ENCODE data around the gene MIER1.

Gene MIER1

DNA sequence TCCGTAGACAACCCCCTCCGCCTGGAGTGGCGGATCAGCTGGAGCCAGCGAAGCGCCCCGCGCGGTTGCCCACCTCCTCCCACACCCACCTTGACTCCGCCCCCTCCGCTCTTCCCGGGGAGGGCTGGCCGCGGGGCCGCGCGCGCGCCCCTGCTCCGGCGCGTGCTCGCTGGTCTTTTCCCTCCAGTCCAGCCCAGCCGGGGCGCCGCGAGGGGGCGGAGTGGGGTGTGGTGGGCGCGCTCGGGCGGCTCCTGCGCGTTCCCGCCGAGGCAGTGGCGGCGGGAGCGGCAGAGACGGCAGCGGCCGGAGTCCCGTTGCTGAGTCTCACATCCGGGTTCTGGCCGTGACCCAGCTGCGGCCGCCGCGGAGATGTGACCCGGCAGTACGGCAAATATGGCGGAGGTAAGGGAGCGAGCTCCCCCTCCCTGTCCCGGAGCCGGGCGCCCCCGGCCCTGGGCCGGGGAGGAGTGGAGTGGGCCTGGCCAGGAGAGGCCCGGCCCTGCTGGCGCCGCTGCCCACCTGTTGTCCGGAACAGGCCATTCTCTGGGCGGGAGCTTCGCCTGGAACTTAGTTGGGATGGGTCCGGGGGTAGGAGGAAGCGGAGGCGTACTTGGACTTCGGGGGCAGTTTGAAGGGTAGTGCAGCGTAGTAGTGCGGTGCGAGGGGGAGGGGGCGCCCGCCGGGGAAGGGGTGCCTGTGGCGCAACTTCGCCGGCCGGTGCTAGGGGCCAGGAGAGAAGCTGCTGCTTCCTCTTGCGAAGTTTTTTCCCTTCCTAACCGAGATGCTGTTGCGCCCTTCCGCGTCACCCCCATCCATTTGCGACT lies 5.4 kb downstream of the MIER1 start:
- H4K5ac ChIP-seq (ENCODE audit: low read length): no peak overlapping the region
- peak overlapping the region; percentile 90 for H3K9ac ChIP-seq (ENCODE audit: low read length)
- no peaks in the 10 kb centered on the region for H3K27me3 ChIP-seq (ENCODE audit: insufficient read depth, low read length, poor library complexity)
- peaks cover 28% of the 10 kb centered on the region for H3K79me2 ChIP-seq (ENCODE audit: control insufficient read depth, insufficient read depth, low read length)
- H3K23ac ChIP-seq (ENCODE audit: low read length): no peak overlapping the region
- H3K4ac ChIP-seq (ENCODE audit: low read depth, low read length): peak overlapping the region; percentile 60
- H3K79me1 ChIP-seq (ENCODE audit: low read length): no peaks in the 10 kb centered on the region
- H3K56ac ChIP-seq (ENCODE audit: low read length): peak overlapping the region; percentile 93
- no peak overlapping the region for H2AK5ac ChIP-seq (ENCODE audit: low read length)
- H2BK5ac ChIP-seq (ENCODE audit: low read length): peak overlapping the region; percentile 39
- no CpG with 5 or more reads among the region's 83 CpGs for WGBS (ENCODE audit: extremely low coverage, insufficient coverage, low lambda C conversion rate)
- no peak overlapping the region for H4K8ac ChIP-seq (ENCODE audit: low read depth, low read length)
- H3K36me3 ChIP-seq (ENCODE audit: control insufficient read depth, insufficient read depth, low read length): no peaks in the 10 kb centered on the region
- no peaks in the 10 kb centered on the region for H3K4me1 ChIP-seq (ENCODE audit: control insufficient read depth, low read depth, low read length)
- H3K18ac ChIP-seq (ENCODE audit: low read length): peak overlapping the region; percentile 79
- peak overlapping the region; percentile 53 for H3K4me2 ChIP-seq (ENCODE audit: low read length)
- H3K27ac ChIP-seq (ENCODE audit: low read depth, low read length): peak overlapping the region; percentile 94
- H3K4me3 ChIP-seq (ENCODE audit: low read length): peak overlapping the region; percentile 90
- H2BK120ac ChIP-seq (ENCODE audit: low read depth, low read length): no peak overlapping the region
- peak; percentile 98 for DNase-seq
- no peak overlapping the region for H2BK15ac ChIP-seq (replicated peaks; ENCODE audit: low read depth)

DNA sequence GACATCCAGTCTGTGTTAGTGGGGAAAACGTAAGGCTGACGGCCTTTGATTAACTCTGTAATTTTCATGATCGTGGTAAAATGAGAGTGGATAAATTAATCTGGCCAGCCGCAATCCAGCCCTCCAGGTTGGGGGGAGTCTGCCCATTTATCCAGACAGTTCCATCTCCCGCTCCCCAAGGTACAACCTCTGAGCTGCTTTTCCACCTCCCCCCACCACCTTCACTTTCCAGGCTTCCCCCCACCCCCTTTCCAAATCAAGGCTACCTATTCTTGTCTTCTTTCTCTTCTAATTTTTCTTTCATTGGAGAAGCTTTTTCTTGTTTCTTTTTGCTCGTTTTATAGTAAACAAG lies 6.0 kb downstream of the MIER1 start:
- no peaks in the 10 kb centered on the region for H3K36me3 ChIP-seq (ENCODE audit: control insufficient read depth, insufficient read depth, low read length)
- H2BK15ac ChIP-seq (replicated peaks; ENCODE audit: low read depth): no peak overlapping the region
- no peaks in the 10 kb centered on the region for H3K4me1 ChIP-seq (ENCODE audit: control insufficient read depth, low read depth, low read length)
- peak overlapping the region; percentile 94 for H3K27ac ChIP-seq (ENCODE audit: low read depth, low read length)
- peak overlapping the region; percentile 60 for H3K4ac ChIP-seq (ENCODE audit: low read depth, low read length)
- no peak overlapping the region for H2BK120ac ChIP-seq (ENCODE audit: low read depth, low read length)
- no peaks in the 10 kb centered on the region for H3K27me3 ChIP-seq (ENCODE audit: insufficient read depth, low read length, poor library complexity)
- no peak for DNase-seq
- H2AK5ac ChIP-seq (ENCODE audit: low read length): no peak overlapping the region
- peak overlapping the region; percentile 90 for H3K4me3 ChIP-seq (ENCODE audit: low read length)
- peak overlapping the region; percentile 93 for H3K56ac ChIP-seq (ENCODE audit: low read length)
- H3K23ac ChIP-seq (ENCODE audit: low read length): no peak overlapping the region
- H3K4me2 ChIP-seq (ENCODE audit: low read length): peak overlapping the region; percentile 53
- H3K18ac ChIP-seq (ENCODE audit: low read length): peak overlapping the region; percentile 79
- no CpG with 5 or more reads among the region's 6 CpGs for WGBS (ENCODE audit: extremely low coverage, insufficient coverage, low lambda C conversion rate)
- peak overlapping the region; percentile 39 for H2BK5ac ChIP-seq (ENCODE audit: low read length)
- H3K79me1 ChIP-seq (ENCODE audit: low read length): no peaks in the 10 kb centered on the region
- H3K9ac ChIP-seq (ENCODE audit: low read length): peak overlapping the region; percentile 90
- H4K5ac ChIP-seq (ENCODE audit: low read length): no peak overlapping the region
- no peak overlapping the region for H4K8ac ChIP-seq (ENCODE audit: low read depth, low read length)
- H3K79me2 ChIP-seq (ENCODE audit: control insufficient read depth, insufficient read depth, low read length): peaks cover 28% of the 10 kb centered on the region

DNA sequence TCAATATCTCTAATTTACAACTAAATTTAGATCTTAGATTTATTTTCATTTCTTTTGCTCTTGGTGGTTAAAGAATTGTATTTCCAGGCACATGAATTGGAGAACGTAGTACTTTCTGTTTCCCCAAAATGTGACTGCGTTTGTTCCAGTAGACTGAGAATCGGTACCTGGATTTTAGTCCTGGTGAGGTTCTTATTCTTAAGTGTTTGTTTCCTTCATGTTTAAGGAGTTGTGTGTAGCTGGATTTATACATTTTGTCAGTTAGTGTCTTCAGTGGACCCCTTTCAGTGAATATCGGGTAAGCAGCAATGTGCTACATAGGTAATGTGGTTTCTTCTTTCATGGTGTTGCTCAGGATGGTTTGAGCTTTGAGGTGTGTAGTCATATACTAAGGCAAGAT lies 6.8 kb downstream of the MIER1 start:
- H2AK5ac ChIP-seq (ENCODE audit: low read length): peak overlapping the region; percentile 83
- peak overlapping the region; percentile 80 for H3K56ac ChIP-seq (ENCODE audit: low read length)
- H2BK120ac ChIP-seq (ENCODE audit: low read depth, low read length): no peak overlapping the region
- H3K9ac ChIP-seq (ENCODE audit: low read length): peak overlapping the region; percentile 90
- no peak overlapping the region for H2BK5ac ChIP-seq (ENCODE audit: low read length)
- H3K4me2 ChIP-seq (ENCODE audit: low read length): peak overlapping the region; percentile 61
- no peaks in the 10 kb centered on the region for H3K79me1 ChIP-seq (ENCODE audit: low read length)
- H3K4me3 ChIP-seq (ENCODE audit: low read length): peak overlapping the region; percentile 33
- H3K4ac ChIP-seq (ENCODE audit: low read depth, low read length): no peak overlapping the region
- DNase-seq: no peak
- no peaks in the 10 kb centered on the region for H3K4me1 ChIP-seq (ENCODE audit: control insufficient read depth, low read depth, low read length)
- H2BK15ac ChIP-seq (replicated peaks; ENCODE audit: low read depth): no peak overlapping the region
- H4K8ac ChIP-seq (ENCODE audit: low read depth, low read length): no peak overlapping the region
- no CpG with 5 or more reads among the region's 4 CpGs for WGBS (ENCODE audit: extremely low coverage, insufficient coverage, low lambda C conversion rate)
- no peak overlapping the region for H4K5ac ChIP-seq (ENCODE audit: low read length)
- no peaks in the 10 kb centered on the region for H3K36me3 ChIP-seq (ENCODE audit: control insufficient read depth, insufficient read depth, low read length)
- no peak overlapping the region for H3K23ac ChIP-seq (ENCODE audit: low read length)
- no peak overlapping the region for H3K18ac ChIP-seq (ENCODE audit: low read length)
- H3K79me2 ChIP-seq (ENCODE audit: control insufficient read depth, insufficient read depth, low read length): peaks cover 31% of the 10 kb centered on the region
- no peak overlapping the region for H3K27ac ChIP-seq (ENCODE audit: low read depth, low read length)
- no peaks in the 10 kb centered on the region for H3K27me3 ChIP-seq (ENCODE audit: insufficient read depth, low read length, poor library complexity)

DNA sequence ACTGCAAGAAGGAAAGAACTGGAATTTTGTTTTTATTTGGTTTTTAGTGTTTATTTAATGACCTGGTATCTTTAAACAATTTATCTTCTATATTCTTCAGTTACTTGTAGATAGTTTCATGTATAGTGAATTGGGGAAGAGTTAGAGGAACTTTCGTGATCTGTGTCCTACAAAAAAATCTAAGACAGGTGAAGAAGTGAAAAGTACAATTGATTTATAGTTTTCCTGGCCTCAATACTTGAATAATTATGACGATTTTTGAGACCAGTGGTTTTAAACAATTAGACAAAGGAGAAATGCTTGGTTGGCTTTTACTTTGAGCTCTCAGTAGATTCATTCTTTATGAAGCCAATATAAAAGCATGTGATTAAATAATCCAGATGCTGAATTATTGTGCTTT lies 7.5 kb downstream of the MIER1 start:
- Histone ChIP-seq H3K4ac (ENCODE audit: low read depth, low read length) (no peak overlapping the region), H3K4me3 (ENCODE audit: low read length) (no peak overlapping the region)
- WGBS (ENCODE audit: extremely low coverage, insufficient coverage, low lambda C conversion rate): no CpG with 5 or more reads among the region's 2 CpGs

DNA sequence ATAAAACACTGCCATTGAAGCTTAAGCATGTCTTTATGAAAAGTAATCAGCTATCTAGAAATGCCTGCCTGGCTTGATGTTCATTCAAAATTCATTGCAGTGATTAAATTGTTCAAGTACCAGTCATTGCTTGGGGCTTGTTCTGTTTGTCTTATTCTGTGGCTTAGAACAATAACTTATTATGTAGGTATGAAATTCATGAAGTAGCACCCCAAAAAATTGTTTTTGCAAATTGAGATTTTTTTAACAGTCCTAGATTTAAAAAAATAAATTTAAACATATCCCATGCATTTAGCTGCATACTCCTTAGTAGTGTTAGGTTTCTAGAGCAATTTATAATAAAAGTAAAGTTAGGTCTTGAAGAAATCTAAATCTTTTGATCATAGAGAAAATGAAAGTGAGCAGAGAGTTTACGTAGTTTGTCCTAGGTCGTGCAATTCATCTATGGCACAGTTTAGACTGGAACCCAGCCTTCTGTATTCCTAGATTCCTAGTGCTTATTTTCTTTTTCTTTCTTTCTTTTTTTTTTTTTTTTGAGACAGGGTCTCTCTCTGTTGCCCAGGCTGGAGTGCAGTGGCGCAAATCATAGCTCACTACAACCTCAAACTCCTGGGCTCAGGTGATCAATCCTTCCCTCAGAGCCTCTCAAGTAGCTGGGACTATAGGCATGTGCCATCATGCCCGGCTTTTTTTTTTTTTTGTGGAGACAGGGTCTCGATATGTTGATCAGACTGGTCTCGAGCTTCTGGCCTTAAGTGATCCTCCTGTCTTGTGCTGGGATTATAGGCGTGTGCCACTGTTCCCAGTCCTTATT lies 9.3 kb downstream of the MIER1 start:
- Histone ChIP-seq H3K79me2 (ENCODE audit: control insufficient read depth, insufficient read depth, low read length) (peaks cover 41% of the 10 kb centered on the region), H3K18ac (ENCODE audit: low read length) (no peak overlapping the region), H3K27ac (ENCODE audit: low read depth, low read length) (no peak overlapping the region), H3K27me3 (ENCODE audit: insufficient read depth, low read length, poor library complexity) (no peaks in the 10 kb centered on the region), H3K56ac (ENCODE audit: low read length) (no peak overlapping the region), H3K36me3 (ENCODE audit: control insufficient read depth, insufficient read depth, low read length) (no peaks in the 10 kb centered on the region), H3K4me2 (ENCODE audit: low read length) (no peak overlapping the region), H3K4me1 (ENCODE audit: control insufficient read depth, low read depth, low read length) (no peaks in the 10 kb centered on the region), H2BK5ac (ENCODE audit: low read length) (no peak overlapping the region), H2BK15ac (replicated peaks; ENCODE audit: low read depth) (no peak overlapping the region), H3K4me3 (ENCODE audit: low read length) (no peak overlapping the region), H3K23ac (ENCODE audit: low read length) (no peak overlapping the region), H4K8ac (ENCODE audit: low read depth, low read length) (no peak overlapping the region), H3K4ac (ENCODE audit: low read depth, low read length) (no peak overlapping the region), H2AK5ac (ENCODE audit: low read length) (no peak overlapping the region), H4K5ac (ENCODE audit: low read length) (no peak overlapping the region), H3K9ac (ENCODE audit: low read length) (no peak overlapping the region), H3K79me1 (ENCODE audit: low read length) (no peaks in the 10 kb centered on the region), H2BK120ac (ENCODE audit: low read depth, low read length) (no peak overlapping the region)
- WGBS (ENCODE audit: extremely low coverage, insufficient coverage, low lambda C conversion rate): no CpG with 5 or more reads among the region's 7 CpGs
- no peak for DNase-seq

More for the DNA sequence above, 7.5 kb downstream of the MIER1 start:
- H3K4me2 ChIP-seq (ENCODE audit: low read length): no peak overlapping the region
- H4K8ac ChIP-seq (ENCODE audit: low read depth, low read length): no peak overlapping the region
- H3K4me1 ChIP-seq (ENCODE audit: control insufficient read depth, low read depth, low read length): no peaks in the 10 kb centered on the region
- no peaks in the 10 kb centered on the region for H3K36me3 ChIP-seq (ENCODE audit: control insufficient read depth, insufficient read depth, low read length)
- no peak overlapping the region for H2BK120ac ChIP-seq (ENCODE audit: low read depth, low read length)
- no peak overlapping the region for H4K5ac ChIP-seq (ENCODE audit: low read length)
- no peaks in the 10 kb centered on the region for H3K79me1 ChIP-seq (ENCODE audit: low read length)
- no peak for DNase-seq
- H2AK5ac ChIP-seq (ENCODE audit: low read length): no peak overlapping the region
- no peak overlapping the region for H3K27ac ChIP-seq (ENCODE audit: low read depth, low read length)
- no peak overlapping the region for H3K56ac ChIP-seq (ENCODE audit: low read length)
- no peak overlapping the region for H3K23ac ChIP-seq (ENCODE audit: low read length)
- no peak overlapping the region for H3K9ac ChIP-seq (ENCODE audit: low read length)
- H3K27me3 ChIP-seq (ENCODE audit: insufficient read depth, low read length, poor library complexity): no peaks in the 10 kb centered on the region
- H2BK15ac ChIP-seq (replicated peaks; ENCODE audit: low read depth): no peak overlapping the region
- no peak overlapping the region for H3K18ac ChIP-seq (ENCODE audit: low read length)
- H3K79me2 ChIP-seq (ENCODE audit: control insufficient read depth, insufficient read depth, low read length): peaks cover 36% of the 10 kb centered on the region
- no peak overlapping the region for H2BK5ac ChIP-seq (ENCODE audit: low read length)

All from mesendoderm (in vitro differentiated cells).